ENCODE data around the gene GK2.

- TF ChIP-seq TCF7L2 (IDR thresholded peaks at IDR 0.05; ENCODE audit: borderline replicate concordance, low read depth, low read length) = no peak
- TF ChIP-seq, protein P1, sequence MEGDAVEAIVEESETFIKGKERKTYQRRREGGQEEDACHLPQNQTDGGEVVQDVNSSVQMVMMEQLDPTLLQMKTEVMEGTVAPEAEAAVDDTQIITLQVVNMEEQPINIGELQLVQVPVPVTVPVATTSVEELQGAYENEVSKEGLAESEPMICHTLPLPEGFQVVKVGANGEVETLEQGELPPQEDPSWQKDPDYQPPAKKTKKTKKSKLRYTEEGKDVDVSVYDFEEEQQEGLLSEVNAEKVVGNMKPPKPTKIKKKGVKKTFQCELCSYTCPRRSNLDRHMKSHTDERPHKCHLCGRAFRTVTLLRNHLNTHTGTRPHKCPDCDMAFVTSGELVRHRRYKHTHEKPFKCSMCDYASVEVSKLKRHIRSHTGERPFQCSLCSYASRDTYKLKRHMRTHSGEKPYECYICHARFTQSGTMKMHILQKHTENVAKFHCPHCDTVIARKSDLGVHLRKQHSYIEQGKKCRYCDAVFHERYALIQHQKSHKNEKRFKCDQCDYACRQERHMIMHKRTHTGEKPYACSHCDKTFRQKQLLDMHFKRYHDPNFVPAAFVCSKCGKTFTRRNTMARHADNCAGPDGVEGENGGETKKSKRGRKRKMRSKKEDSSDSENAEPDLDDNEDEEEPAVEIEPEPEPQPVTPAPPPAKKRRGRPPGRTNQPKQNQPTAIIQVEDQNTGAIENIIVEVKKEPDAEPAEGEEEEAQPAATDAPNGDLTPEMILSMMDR (tag by site-specific recombination; IDR thresholded peaks at IDR 0.05) = no peak
- TF ChIP-seq ZNF311 (tag by site-specific recombination; IDR thresholded peaks at IDR 0.05; ENCODE audit: borderline replicate concordance) = no peak
- TF ChIP-seq MYNN (tag by site-specific recombination; IDR thresholded peaks at IDR 0.05; ENCODE audit: borderline replicate concordance) = no peak
- TF ChIP-seq ZBTB8A (tag by site-specific recombination; IDR thresholded peaks at IDR 0.05) = no peak
- no peak for TF ChIP-seq ZNF654 (tag by site-specific recombination; IDR thresholded peaks at IDR 0.05; ENCODE audit: low read depth)
- TF ChIP-seq, protein P2, sequence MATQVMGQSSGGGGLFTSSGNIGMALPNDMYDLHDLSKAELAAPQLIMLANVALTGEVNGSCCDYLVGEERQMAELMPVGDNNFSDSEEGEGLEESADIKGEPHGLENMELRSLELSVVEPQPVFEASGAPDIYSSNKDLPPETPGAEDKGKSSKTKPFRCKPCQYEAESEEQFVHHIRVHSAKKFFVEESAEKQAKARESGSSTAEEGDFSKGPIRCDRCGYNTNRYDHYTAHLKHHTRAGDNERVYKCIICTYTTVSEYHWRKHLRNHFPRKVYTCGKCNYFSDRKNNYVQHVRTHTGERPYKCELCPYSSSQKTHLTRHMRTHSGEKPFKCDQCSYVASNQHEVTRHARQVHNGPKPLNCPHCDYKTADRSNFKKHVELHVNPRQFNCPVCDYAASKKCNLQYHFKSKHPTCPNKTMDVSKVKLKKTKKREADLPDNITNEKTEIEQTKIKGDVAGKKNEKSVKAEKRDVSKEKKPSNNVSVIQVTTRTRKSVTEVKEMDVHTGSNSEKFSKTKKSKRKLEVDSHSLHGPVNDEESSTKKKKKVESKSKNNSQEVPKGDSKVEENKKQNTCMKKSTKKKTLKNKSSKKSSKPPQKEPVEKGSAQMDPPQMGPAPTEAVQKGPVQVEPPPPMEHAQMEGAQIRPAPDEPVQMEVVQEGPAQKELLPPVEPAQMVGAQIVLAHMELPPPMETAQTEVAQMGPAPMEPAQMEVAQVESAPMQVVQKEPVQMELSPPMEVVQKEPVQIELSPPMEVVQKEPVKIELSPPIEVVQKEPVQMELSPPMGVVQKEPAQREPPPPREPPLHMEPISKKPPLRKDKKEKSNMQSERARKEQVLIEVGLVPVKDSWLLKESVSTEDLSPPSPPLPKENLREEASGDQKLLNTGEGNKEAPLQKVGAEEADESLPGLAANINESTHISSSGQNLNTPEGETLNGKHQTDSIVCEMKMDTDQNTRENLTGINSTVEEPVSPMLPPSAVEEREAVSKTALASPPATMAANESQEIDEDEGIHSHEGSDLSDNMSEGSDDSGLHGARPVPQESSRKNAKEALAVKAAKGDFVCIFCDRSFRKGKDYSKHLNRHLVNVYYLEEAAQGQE (tag by site-specific recombination; IDR thresholded peaks at IDR 0.05) = no peak
- TF ChIP-seq ZNF776 (tag by site-specific recombination; IDR thresholded peaks at IDR 0.05; ENCODE audit: borderline replicate concordance) = no peak
Observed at GRCh38 chr4:79431839-79432238, 23.8 kb upstream of the GK2 start.

All from HEK293 (cell line).